ENCODE data around the gene SLC35D1.

SLC35D1 gene

GRCh38 chr1:67062412-67062811 lies 8.5 kb upstream of the SLC35D1 start:
- in situ Hi-C loops (cut with MboI; ENCODE audit: low sequenced_read_pairs) = loop anchor here (10.0 kb wide), 1 partner anchor 62 kb away; no protein-coding TSS in a partner anchor
- Histone ChIP-seq H3K4me3 (no peak overlapping the region), H3K9me3 (peaks cover under 1% of the 10 kb centered on the region; the same call in 1 of the 2 replicates), H3K4me1 (no peaks in the 10 kb centered on the region), H3K36me3 (replicated peaks) (no peaks in the 10 kb centered on the region), H3K27me3 (ENCODE audit: low read depth) (no peaks in the 10 kb centered on the region)
- DNase-seq (ENCODE audit: low spot score in 2 of 2) = no peak

DNA sequence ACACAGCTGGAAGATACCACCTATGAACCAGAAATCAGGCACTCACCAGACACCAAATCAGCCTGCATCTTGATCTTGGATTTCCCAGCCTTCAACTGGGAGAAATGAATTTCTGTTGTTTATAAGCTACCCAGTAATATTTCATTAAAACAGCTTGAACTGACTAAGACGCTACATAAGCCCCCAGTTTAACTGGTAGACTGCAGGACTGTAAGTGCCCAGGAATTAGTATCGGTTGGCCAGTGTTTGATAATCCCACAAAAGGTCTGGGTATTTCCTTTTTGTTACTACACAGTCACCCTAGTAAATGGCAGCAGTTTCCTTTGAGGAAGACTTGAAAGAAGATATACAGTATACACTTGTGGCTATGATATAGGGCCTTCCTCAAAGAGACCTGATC lies 7.3 kb upstream of the SLC35D1 start:
- in situ Hi-C loops (cut with MboI; ENCODE audit: low sequenced_read_pairs) = loop anchor here (10.0 kb wide), 1 partner anchor 64 kb away; no protein-coding TSS in a partner anchor
- no peaks in the 10 kb centered on the region for H3K27me3 ChIP-seq (ENCODE audit: low read depth)
- no peak for DNase-seq (ENCODE audit: low spot score in 2 of 2)
- no peaks in the 10 kb centered on the region for H3K9me3 ChIP-seq
- no peaks in the 10 kb centered on the region for H3K36me3 ChIP-seq (replicated peaks)
- H3K4me3 ChIP-seq = no peak overlapping the region
- H3K4me1 ChIP-seq = no peaks in the 10 kb centered on the region

- in situ Hi-C loops (cut with MboI; ENCODE audit: low sequenced_read_pairs) = loop anchor here (10.0 kb wide), 1 partner anchor 64 kb away; no protein-coding TSS in a partner anchor
- Histone ChIP-seq H3K4me3 (no peak overlapping the region), H3K27me3 (ENCODE audit: low read depth) (no peaks in the 10 kb centered on the region), H3K36me3 (replicated peaks) (no peaks in the 10 kb centered on the region), H3K4me1 (no peaks in the 10 kb centered on the region), H3K9me3 (no peaks in the 10 kb centered on the region)
- DNase-seq (ENCODE audit: low spot score in 2 of 2) = no peak
These were observed 6.9 kb upstream of the SLC35D1 start for GRCh38 chr1:67060811-67061218.

GRCh38 chr1:67059346-67059745 lies 5.4 kb upstream of the SLC35D1 start:
- no peak overlapping the region for H3K4me3 ChIP-seq
- no peaks in the 10 kb centered on the region for H3K27me3 ChIP-seq (ENCODE audit: low read depth)
- in situ Hi-C loops (cut with MboI; ENCODE audit: low sequenced_read_pairs) = no loop called here
- DNase-seq (ENCODE audit: low spot score in 2 of 2) = no peak
- H3K36me3 ChIP-seq (replicated peaks) = no peaks in the 10 kb centered on the region
- H3K4me1 ChIP-seq = peaks cover 2% of the 10 kb centered on the region; the same call in 1 of the 2 replicates
- no peaks in the 10 kb centered on the region for H3K9me3 ChIP-seq

DNA sequence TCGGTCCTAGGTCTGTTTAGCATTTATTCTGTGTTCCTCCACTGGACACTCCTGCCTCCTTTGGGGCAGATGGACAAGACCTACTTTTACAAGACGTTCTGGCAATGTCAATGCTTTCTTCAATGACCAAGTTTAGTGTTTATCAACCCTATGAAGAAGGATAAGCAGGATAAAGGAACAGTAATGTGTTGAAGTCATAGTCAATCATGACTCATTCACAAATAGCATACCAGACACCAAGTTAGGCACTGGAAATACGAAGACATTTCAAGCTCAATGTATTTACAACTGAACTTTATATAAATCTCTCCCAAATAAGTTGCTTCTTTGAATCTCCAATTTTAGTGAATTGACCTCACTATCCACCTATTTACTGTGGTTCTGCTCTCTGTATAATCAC lies 4.8 kb upstream of the SLC35D1 start:
- DNase-seq (ENCODE audit: low spot score in 2 of 2) = no peak
- Histone ChIP-seq H3K27me3 (ENCODE audit: low read depth) (no peaks in the 10 kb centered on the region), H3K36me3 (replicated peaks) (no peaks in the 10 kb centered on the region), H3K4me1 (peaks cover 2% of the 10 kb centered on the region; the same call in 1 of the 2 replicates), H3K9me3 (no peaks in the 10 kb centered on the region), H3K4me3 (no peak overlapping the region)
- in situ Hi-C loops (cut with MboI; ENCODE audit: low sequenced_read_pairs) = no loop called here

GRCh38 chr1:67058242-67058641 lies 4.3 kb upstream of the SLC35D1 start:
- Histone ChIP-seq H3K36me3 (replicated peaks) (no peaks in the 10 kb centered on the region), H3K4me1 (peaks cover 2% of the 10 kb centered on the region; the same call in 1 of the 2 replicates), H3K27me3 (ENCODE audit: low read depth) (no peaks in the 10 kb centered on the region), H3K9me3 (no peaks in the 10 kb centered on the region), H3K4me3 (no peak overlapping the region)
- in situ Hi-C loops (cut with MboI; ENCODE audit: low sequenced_read_pairs) = no loop called here
- no peak for DNase-seq (ENCODE audit: low spot score in 2 of 2)

- Histone ChIP-seq H3K9me3 (no peaks in the 10 kb centered on the region), H3K4me1 (peaks cover 7% of the 10 kb centered on the region; the same call in 1 of the 2 replicates)
- in situ Hi-C loops (cut with MboI; ENCODE audit: low sequenced_read_pairs) = no loop called here
These were observed 488 bp downstream of the SLC35D1 start for GRCh38 chr1:67053535-67053784.

DNA sequence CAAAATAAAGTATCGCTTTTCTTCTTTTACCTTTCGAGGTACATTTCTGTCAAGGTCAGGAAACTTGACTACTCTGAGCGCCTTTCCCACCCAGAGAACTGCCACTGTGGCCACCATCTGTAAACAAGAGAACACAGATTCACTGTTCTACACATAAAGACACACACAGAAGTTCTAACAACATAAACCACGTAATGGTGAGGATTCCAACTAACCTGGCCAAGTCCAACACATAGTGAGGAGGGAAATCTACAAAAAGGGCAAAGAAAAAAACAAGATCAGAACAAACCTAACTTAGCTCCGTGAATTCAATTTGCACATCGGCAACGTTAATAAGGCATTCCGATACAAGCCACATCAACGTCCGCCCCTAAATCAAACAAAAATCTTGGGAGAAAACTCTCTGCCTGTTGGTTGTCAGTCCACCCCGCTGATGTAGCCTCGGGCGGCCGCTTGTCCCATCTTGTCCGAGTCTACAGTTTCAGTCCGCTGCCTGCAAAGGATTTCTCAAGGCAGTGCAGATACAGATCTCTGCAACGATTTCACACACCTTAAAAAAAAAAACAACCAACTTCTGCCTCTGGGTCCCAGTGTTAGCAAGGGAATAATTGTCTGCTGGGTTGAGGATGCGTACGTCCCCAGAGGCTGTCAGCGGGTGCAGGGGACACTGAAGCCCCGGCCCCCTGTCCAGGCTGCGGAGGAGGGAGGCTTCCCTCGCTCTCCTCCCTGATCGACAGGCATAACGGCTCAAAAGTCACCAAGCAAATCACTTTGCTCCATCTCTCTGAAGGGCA lies 1.0 kb downstream of the SLC35D1 start:
- Histone ChIP-seq H3K36me3 (replicated peaks) (peaks cover 21% of the 10 kb centered on the region), H3K9me3 (no peaks in the 10 kb centered on the region), H3K27me3 (ENCODE audit: low read depth) (no peaks in the 10 kb centered on the region), H3K4me1 (peaks cover 7% of the 10 kb centered on the region; the same call in 1 of the 2 replicates), H3K4me3 (peak overlapping the region; percentile 67)
- DNase-seq (ENCODE audit: low spot score in 2 of 2) = peak; percentile 12 to 65
- in situ Hi-C loops (cut with MboI; ENCODE audit: low sequenced_read_pairs) = no loop called here

More at GRCh38 chr1:67053535-67053784, 488 bp downstream of the SLC35D1 start:
- peak in 1 of 2 experiments; percentile 63 for DNase-seq (ENCODE audit: low spot score in 2 of 2)
- no peaks in the 10 kb centered on the region for H3K27me3 ChIP-seq (ENCODE audit: low read depth)
- peaks cover 18% of the 10 kb centered on the region for H3K36me3 ChIP-seq (replicated peaks)
- H3K4me3 ChIP-seq = peak overlapping the region; percentile 67

- no peak for DNase-seq (ENCODE audit: low spot score in 2 of 2)
- H3K4me3 ChIP-seq = no peak overlapping the region
These were observed 2.8 kb downstream of the SLC35D1 start for GRCh38 chr1:67051196-67051595.

GRCh38 chr1:67044631-67045270 lies 9.2 kb downstream of the SLC35D1 start:
- H3K36me3 ChIP-seq (replicated peaks) = peaks cover 46% of the 10 kb centered on the region
- no peak for DNase-seq (ENCODE audit: low spot score in 2 of 2)
- no peak overlapping the region for H3K4me3 ChIP-seq
- no peaks in the 10 kb centered on the region for H3K4me1 ChIP-seq
- H3K27me3 ChIP-seq (ENCODE audit: low read depth) = no peaks in the 10 kb centered on the region
- in situ Hi-C loops (cut with MboI; ENCODE audit: low sequenced_read_pairs) = no loop called here
- H3K9me3 ChIP-seq = no peaks in the 10 kb centered on the region

More at GRCh38 chr1:67051196-67051595, 2.8 kb downstream of the SLC35D1 start:
- Histone ChIP-seq H3K9me3 (no peaks in the 10 kb centered on the region), H3K36me3 (replicated peaks) (peaks cover 38% of the 10 kb centered on the region), H3K4me1 (peaks cover 7% of the 10 kb centered on the region; the same call in 1 of the 2 replicates), H3K27me3 (ENCODE audit: low read depth) (no peaks in the 10 kb centered on the region)
- in situ Hi-C loops (cut with MboI; ENCODE audit: low sequenced_read_pairs) = no loop called here

DNA sequence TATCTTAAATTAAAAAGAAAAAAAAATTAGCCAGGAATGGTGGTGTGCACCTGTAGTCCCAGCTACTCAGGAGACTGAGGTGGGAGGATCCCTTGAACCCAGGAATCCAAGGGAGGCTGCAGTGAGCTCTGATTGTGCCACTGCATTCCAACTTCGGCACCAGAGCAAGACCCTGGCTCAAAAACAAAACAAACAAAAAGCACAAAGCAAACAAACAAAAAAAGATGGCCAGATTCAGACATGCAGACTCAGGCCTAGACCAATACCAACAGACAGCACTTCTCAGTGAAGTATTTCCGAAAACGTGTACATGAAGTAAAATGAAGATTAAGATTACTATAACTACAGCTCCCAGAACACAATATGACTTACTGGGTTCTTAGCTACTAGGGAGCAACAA lies 10.6 kb downstream of the SLC35D1 start:
- no peaks in the 10 kb centered on the region for H3K4me1 ChIP-seq
- no peak overlapping the region for H3K4me3 ChIP-seq
- peaks cover 37% of the 10 kb centered on the region for H3K36me3 ChIP-seq (replicated peaks)
- H3K27me3 ChIP-seq (ENCODE audit: low read depth) = no peaks in the 10 kb centered on the region
- in situ Hi-C loops (cut with MboI; ENCODE audit: low sequenced_read_pairs) = no loop called here
- no peaks in the 10 kb centered on the region for H3K9me3 ChIP-seq
- DNase-seq (ENCODE audit: low spot score in 2 of 2) = no peak

- in situ Hi-C loops (cut with MboI; ENCODE audit: low sequenced_read_pairs) = no loop called here
- H3K36me3 ChIP-seq (replicated peaks) = peaks cover 35% of the 10 kb centered on the region
These were observed 12.0 kb downstream of the SLC35D1 start for GRCh38 chr1:67041841-67042503.

DNA sequence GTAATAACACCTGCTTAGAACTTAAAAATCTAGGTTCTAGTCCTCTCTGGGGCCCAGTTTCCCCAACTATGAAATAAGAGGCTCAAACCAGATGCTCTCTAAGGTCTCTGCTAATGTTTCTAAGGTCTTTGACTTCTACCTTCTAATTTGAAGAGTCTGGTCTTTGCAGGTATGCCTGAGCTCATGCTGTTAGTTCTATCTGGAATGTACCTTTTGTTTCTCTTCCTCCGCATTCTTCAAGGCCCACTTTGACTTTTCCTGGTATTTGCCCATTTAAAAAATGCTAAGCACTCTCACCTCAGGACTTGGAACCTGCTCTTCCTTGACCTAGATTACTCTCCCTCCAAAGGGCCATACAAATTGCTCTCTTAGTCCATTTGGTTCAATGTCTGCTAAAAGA lies 13.5 kb downstream of the SLC35D1 start:
- Histone ChIP-seq H3K4me1 (no peaks in the 10 kb centered on the region), H3K9me3 (no peaks in the 10 kb centered on the region), H3K36me3 (replicated peaks) (peaks cover 26% of the 10 kb centered on the region), H3K4me3 (no peak overlapping the region), H3K27me3 (ENCODE audit: low read depth) (no peaks in the 10 kb centered on the region)
- no peak for DNase-seq (ENCODE audit: low spot score in 2 of 2)
- in situ Hi-C loops (cut with MboI; ENCODE audit: low sequenced_read_pairs) = no loop called here

More at GRCh38 chr1:67041841-67042503, 12.0 kb downstream of the SLC35D1 start:
- DNase-seq (ENCODE audit: low spot score in 2 of 2) = no peak
- H3K4me1 ChIP-seq = no peaks in the 10 kb centered on the region
- H3K4me3 ChIP-seq = no peak overlapping the region
- H3K9me3 ChIP-seq = no peaks in the 10 kb centered on the region
- no peaks in the 10 kb centered on the region for H3K27me3 ChIP-seq (ENCODE audit: low read depth)

DNA sequence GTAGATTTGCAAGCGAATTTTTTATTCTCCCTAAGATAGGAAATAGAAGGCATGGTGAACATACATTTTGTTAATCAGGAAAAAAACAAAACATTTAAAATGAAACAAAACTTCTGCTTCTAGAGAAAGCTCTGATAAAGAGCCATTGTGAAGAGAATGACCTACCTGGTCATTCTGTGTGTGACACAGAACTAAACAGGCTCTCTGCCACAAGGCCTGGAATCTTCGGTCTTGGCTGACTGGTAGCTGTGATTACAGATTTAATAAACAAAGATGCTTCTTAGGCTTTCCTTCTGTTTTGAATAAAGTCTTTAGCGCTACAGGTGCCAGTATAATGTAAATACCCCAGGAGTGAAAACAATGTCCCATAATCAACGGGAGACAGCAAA lies 22.1 kb downstream of the SLC35D1 start:
- no peaks in the 10 kb centered on the region for H3K36me3 ChIP-seq (replicated peaks)
- in situ Hi-C loops (cut with MboI; ENCODE audit: low sequenced_read_pairs) = no loop called here
- H3K27me3 ChIP-seq (ENCODE audit: low read depth) = no peaks in the 10 kb centered on the region

More for the DNA sequence above, 22.1 kb downstream of the SLC35D1 start:
- H3K4me3 ChIP-seq = no peak overlapping the region
- no peaks in the 10 kb centered on the region for H3K4me1 ChIP-seq
- no peak for DNase-seq (ENCODE audit: low spot score in 2 of 2)
- H3K9me3 ChIP-seq = no peaks in the 10 kb centered on the region

Data from HAP-1 (cell line).